GM19099 (cell line): ENCODE data around the gene SEPHS2.
A peak's percentile ranks its signal among the peaks of the same experiment; 100 is the strongest.

ENCODE experiments used
- POLR2A ChIP-seq: IDR thresholded peaks from 3 replicates; pipeline ENCODE4 v1.6.1; 2011; ENCODE audit warnings: low read depth; ENCODE audit not compliant: insufficient read length; ENCODE audit errors: extremely low read depth

Gene SEPHS2

DNA sequence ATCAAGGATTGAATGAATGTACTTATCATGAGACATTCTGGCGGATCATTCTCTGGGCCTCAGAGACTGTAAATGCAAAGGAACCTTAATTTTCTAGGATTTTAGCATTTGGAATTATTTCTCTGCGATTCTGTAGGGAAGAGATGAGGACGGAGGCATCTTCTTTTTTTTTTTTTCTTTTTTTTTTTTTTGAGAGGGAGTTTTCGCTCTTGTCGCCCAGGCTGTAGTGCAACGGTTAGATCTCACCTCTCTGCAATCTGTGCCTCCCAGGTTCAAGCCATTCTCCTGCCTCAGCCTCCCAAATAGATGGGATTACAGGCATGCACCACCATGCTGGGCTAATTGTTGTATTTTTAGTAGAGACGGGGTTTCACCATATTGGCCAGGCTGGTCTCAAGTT, 29.0 kb upstream of the SEPHS2 start:
- no peak for TF ChIP-seq POLR2A

GRCh38 chr16:30474074-30474452, 28.4 kb upstream of the SEPHS2 start:
- TF ChIP-seq POLR2A: no peak

- no peak for TF ChIP-seq POLR2A
Observed at GRCh38 chr16:30473231-30474073, 27.8 kb upstream of the SEPHS2 start.

DNA sequence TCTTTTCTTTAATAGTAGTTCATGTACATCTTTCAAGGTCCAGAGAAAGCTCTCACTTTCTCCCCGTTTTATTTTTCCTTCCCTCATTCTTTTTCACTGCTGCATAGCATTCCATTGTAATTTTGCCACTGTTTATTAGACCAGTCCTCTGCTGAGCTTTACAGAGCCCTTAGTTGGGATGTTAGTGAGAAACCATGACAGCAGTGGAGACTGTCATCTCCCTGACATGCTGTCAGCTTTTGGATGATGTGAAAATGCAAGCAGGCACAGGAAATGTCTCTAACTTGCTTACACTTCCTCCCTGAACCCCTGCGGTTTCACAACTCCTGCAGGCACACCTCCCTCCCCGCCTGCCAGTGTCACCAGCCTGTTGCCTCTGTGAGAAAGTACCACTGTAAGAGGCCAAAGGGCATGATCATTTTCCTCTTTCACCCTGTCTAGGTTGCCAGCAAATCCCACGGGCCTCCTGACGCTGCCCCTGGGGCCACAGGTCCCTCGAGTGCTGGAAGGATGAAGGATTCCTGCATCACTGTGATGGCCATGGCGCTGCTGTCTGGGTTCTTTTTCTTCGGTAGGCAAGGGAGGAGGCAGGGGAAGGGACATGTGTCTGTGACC, 26.8 kb upstream of the SEPHS2 start, which contains the start of gene ITGAL:
Gene ITGAL (plus strand): TSS at position 415 of the 615 bp plus-strand sequence. CDS start 96 bp downstream, at position 511.
- TF ChIP-seq POLR2A: peak; percentile 61

- no peak for TF ChIP-seq POLR2A
Observed at GRCh38 chr16:30470632-30470995, 24.9 kb upstream of the SEPHS2 start.

GRCh38 chr16:30470170-30470512, 24.5 kb upstream of the SEPHS2 start:
- TF ChIP-seq POLR2A: no peak

DNA sequence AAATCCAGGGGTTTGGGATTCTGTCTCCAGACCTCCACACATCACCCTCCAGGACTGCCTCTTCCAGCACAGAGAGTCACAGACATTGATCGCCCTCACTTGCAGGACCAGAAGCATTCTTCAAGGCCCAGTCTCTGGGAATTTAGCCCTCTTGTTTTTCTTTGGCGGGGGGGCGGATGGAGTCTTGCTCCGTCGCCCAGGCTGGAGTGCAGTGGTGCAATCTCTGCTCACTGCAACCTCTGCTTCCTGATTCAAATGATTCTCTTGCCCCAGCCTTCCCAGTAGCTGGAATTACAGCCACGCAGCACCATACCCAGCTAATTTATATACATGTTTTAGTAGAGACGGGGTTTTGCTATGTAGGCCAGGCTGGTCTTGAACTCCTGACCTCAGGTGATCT, 18.4 kb upstream of the SEPHS2 start:
- no peak for TF ChIP-seq POLR2A

DNA sequence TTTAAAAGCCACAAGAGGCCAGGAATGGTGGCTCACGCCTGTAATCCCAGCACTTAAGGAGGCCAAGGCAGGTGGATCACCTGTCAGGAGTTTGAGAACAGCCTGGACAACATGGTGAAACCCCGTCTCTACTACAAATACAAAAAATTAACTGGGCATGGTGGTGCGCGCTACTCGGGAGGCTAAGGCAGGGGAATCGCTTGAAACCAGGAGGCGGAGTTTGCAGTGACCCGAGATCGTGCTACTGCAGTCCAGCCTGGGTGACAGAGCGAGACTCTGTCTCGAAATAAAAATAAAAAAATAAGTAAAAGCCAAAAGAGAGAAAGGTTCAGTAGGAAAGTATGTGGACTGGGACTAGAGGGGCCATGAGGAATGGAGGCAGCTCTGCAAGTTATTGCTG, 13.8 kb upstream of the SEPHS2 start:
- TF ChIP-seq POLR2A: no peak

GRCh38 chr16:30458561-30459394, 13.1 kb upstream of the SEPHS2 start:
- TF ChIP-seq POLR2A: peak; percentile 86

DNA sequence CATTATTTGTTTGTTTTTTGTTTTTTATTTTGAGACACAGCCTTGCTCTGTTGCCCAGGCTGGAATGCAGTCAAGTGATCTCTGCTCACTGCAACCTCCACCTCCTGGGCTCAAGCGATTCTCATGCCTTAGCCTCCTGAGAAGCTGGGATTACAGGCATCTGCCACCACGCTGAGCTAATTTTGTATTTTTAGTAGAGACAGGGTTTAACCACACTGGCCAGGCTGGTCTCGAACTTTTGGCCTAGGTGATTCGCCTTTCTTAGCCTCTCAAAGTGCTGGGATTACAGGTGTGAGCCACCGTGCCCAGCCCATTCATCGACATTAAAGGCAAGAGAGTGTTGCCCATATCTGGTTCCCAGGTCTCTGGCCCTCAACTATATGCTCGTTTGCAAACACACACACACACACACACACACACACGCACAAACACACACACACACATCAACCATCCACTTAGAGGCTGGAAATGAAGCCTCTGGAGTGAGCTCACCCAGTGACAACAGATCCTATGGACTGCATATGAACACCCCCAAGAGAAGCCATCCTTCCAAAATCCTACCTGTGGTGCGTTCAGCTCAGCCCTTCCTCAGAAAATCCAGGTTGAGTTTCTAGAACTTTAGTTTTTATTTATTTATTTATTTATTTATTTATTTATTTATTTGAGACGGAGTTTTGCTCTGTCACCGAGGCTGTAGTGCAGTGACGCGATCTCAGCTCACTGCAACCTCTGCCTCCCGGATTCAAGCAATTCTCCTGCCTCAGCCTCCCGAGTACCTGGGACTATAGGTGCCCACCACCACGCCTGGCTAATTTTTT, 12.3 kb upstream of the SEPHS2 start:
- no peak for TF ChIP-seq POLR2A

DNA sequence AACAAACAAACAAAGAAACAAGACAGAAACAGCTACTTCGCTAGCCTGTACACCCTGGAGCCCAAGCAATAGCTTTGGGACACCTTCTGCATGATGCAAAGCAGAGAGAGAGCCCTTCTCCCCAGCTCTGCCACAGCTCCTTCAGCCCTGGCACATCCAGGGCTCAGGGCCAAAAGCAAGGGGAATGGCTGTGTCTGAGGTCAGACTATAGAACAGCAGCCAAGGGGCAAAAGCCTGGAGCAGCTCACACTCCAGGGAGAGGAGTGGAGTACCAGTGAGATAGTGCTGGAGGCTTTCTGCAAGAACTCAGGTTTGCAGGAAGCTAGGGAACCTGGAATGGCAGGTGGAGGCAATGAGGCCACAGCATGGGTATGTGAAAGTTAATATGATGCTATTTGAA, 11.6 kb upstream of the SEPHS2 start:
- TF ChIP-seq POLR2A: no peak

GRCh38 chr16:30456302-30456701, 10.6 kb upstream of the SEPHS2 start:
- TF ChIP-seq POLR2A: no peak

DNA sequence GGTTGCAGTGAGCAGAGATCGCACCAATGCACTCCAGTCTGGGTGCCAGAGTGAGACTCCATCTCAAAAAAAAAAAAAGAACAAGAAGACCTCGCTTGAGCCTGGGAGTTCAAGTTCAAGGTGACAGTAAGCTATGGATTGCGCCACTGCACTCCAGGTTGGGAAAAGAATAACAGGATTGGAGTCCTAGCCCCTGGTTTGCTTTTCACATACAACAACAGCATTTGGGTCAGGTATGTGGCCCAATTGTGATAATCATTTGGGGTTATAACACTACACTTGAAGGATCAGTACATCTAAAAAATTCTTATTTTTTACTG, 3.4 kb upstream of the SEPHS2 start:
- TF ChIP-seq POLR2A: no peak

- TF ChIP-seq POLR2A: no peak
Observed at GRCh38 chr16:30447512-30448226, 2.0 kb upstream of the SEPHS2 start.

DNA sequence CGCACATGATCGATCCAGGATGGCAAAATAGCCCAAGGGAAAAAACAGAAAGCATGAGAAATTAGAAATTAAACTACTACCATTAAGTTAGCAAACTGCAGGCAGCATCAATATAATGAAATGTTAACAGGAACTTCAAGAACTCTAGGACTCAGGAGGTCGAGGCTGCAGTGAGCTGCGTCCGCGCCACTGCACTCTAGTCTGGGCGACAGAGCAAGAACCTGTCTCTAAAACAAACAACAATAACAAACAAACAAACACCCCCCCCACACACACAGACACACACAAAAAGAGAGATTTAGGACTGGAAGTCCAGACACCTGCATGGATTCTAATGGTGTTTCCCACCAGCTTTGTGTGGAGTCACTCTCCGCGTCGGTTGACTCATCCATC, 525 bp upstream of the SEPHS2 start:
- TF ChIP-seq POLR2A: no peak

GRCh38 chr16:30445149-30445407, 596 bp downstream of the SEPHS2 start:
- no peak for TF ChIP-seq POLR2A
